Measurements from ENCODE around the gene ADGRG1. TPM values are rescaled to one million over a fixed set of nuclear protein-coding genes. Genes with fewer than 3 reads are reported as not detected.

Gene ADGRG1
- total and polyA plus RNA-seq, 12 donors = 11.1 to 46.3 (median 19.0) TPM

DNA sequence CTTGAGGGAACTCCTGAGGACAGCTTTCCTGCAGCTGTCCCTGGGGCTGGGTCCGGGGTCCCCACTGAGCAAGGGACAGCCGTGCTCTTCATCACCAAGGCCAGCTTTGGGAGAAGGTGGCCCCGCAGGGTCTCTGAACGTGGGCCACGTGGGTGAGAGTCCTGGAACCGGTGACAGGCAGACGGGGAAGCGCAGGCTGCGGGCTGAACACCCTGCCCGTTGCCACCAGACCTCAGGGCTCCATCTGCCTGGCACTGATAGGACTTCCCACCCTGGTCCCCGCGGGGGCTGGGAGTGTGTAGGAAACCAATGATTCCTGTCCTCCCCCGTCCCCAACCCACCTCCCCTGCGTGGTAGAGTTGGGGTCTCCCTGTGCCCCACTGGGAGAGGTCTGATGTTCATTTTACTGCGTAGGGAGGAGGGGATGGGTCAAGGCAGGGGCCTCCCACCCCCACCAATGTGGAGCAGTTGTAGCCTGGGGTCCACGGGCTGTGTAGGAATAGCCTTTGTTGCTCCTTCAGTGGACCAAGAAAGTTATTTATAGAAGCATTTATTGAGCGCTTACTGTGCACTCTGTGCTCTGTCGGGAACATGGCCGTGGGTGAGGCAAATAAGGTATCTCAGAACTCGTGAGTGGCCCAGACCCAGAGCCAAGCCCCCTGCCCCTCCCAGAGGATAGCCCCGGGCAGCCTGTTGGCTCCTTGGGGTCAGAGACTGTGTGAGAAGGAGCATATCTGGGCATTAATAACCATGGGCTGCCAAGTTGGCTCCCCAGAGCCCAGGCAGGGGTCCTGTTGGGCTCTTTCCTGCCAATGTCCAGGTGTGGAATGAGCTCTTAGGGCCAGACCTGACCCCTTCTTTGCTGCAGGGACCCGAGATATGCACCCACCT is 1.3 kb downstream of the ADGRG1 start:
- Histone ChIP-seq H3K36me3 (no peaks in the 10 kb centered on the region), H3K27me3 (peaks cover 0 to 27% (median 0%) of the 10 kb centered on the region in 7 donors), H3K27ac (peak overlapping the region; percentile 72 to 92 (median 84)), H3K4me3 (peak overlapping the region; percentile 39 to 63 (median 52)), H3K4me1 (peaks cover 16 to 61% (median 53%) of the 10 kb centered on the region in 9 donors), H3K9me3 (no peaks in the 10 kb centered on the region)
- WGBS, 2 donors = 44 to 48% methylated on average over 22 of the region's 22 CpGs
- TF ChIP-seq, protein P1, sequence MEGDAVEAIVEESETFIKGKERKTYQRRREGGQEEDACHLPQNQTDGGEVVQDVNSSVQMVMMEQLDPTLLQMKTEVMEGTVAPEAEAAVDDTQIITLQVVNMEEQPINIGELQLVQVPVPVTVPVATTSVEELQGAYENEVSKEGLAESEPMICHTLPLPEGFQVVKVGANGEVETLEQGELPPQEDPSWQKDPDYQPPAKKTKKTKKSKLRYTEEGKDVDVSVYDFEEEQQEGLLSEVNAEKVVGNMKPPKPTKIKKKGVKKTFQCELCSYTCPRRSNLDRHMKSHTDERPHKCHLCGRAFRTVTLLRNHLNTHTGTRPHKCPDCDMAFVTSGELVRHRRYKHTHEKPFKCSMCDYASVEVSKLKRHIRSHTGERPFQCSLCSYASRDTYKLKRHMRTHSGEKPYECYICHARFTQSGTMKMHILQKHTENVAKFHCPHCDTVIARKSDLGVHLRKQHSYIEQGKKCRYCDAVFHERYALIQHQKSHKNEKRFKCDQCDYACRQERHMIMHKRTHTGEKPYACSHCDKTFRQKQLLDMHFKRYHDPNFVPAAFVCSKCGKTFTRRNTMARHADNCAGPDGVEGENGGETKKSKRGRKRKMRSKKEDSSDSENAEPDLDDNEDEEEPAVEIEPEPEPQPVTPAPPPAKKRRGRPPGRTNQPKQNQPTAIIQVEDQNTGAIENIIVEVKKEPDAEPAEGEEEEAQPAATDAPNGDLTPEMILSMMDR (IDR thresholded peaks at IDR 0.05) = no peak
- DNase-seq = peak in 1 of 2 donors; percentile 18
- intact Hi-C loops (cut with DNase I) = loop anchor here in 2 of 10 donors (2.0 kb wide), 1 partner anchor 17 kb away; no protein-coding TSS in a partner anchor
- no peak for ATAC-seq

DNA sequence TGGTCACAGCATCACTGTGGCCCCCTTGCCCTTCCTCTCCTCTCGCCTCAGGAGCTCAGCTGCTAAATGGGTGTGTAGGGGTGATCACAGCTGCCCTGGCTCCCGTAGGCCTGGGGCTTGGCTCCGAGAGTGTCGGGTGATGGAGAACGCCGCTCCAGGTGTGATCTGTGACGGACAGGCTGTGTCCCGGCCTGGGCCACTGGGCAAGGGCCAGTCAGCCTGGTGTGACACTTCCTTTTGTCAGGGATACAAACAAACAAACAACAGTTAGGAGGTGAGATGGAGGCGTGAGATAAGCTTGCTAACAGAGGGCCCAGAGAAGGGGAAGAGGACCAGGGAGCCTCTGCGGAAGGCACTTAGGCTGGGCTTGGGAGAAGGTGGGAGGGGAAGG is 2.0 kb downstream of the ADGRG1 start:
- peaks cover 17 to 65% (median 54%) of the 10 kb centered on the region in 9 donors for H3K4me1 ChIP-seq
- peak overlapping the region; percentile 72 to 92 (median 84) for H3K27ac ChIP-seq
- H3K36me3 ChIP-seq = no peaks in the 10 kb centered on the region
- DNase-seq (peak in 1 of 2 donors; percentile 16), ATAC-seq (no peak)
- H3K9me3 ChIP-seq = no peaks in the 10 kb centered on the region
- H3K4me3 ChIP-seq = peak overlapping the region; percentile 39 to 63 (median 52)
- TF ChIP-seq, protein P1 (IDR thresholded peaks at IDR 0.05) = no peak
- H3K27me3 ChIP-seq = peaks cover 0 to 27% (median 0%) of the 10 kb centered on the region in 7 donors
- intact Hi-C loops (cut with DNase I) = no loop called here
- 64 to 70% methylated on average over 10 of the region's 10 CpGs for WGBS, 2 donors

DNA sequence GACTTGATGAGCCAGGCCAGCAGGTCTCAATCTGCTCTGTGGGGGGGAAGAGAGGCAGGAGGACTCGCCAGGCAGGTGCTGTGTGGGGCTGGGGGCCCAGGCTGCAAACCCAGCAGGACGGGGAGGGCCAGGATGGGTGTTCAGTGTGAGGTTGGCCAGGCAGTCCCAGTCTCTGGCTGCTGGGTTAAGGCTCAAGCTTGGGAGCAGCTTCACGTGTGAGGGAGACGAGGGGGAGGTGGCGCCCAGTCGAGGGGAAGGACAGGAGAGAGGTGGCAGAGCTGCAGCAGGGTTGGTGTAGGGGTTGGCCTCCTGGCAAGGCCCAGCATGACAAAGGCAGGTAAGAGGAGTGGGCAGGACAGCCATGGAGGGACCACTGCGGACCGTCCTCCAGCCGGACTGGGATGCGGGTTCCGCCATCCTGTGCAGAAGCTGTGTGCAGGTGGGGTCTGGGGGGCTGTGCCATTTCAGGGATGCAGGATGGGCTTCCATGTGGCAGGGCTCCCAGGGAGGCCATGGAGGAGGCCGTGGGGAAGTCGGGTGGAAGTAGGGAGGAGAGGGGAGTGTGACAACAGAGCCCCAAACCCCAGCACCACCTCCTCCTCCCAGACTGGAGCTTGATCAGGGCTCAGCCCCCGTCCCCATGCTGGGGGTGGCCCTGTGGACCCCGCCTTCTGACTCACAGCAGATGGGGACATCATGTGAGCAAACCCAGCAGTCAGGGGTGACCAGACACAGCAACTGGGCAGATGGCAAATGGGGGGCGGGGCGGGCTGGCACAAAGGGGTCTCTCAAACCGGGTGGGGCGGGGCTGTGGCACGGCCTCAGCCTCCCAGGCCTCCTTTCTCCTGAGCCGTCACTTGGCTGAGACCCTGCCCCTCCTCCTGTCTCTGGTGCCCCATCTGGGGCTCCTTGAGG is 2.8 kb downstream of the ADGRG1 start:
- Histone ChIP-seq H3K9me3 (no peaks in the 10 kb centered on the region), H3K4me3 (peak overlapping the region in 9 of 10 donors; percentile 39 to 63 (median 54)), H3K36me3 (no peaks in the 10 kb centered on the region), H3K27me3 (peaks cover 0 to 27% (median 0%) of the 10 kb centered on the region in 7 donors), H3K27ac (peak overlapping the region; percentile 72 to 92 (median 84)), H3K4me1 (peaks cover 21 to 72% (median 62%) of the 10 kb centered on the region in 9 donors)
- DNase-seq (peak in 1 of 2 donors; percentile 9), ATAC-seq (no peak)
- WGBS, 2 donors = 67 to 69% methylated on average over 21 of the region's 21 CpGs
- intact Hi-C loops (cut with DNase I) = no loop called here
- TF ChIP-seq, protein P1 (IDR thresholded peaks at IDR 0.05) = no peak

DNA sequence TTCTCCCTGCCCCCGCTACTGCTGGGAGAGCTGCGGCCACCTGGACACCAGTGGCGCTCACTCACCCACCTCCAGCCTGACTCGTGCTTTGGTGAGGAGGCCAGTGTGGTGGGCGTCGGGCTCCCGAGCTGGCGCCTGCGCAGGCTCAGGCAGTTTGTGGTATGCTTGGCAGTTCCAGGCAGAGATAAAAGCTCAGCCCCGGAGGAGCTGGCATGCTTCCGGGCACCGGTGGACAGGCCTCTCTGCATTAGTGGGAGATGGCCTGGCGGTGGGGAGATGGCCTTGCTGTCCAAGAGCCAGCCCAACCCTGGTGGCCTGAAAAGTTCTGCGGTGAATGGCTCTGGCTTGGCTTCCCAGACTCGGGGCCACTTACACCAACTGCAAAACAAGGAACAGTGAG is 4.1 kb downstream of the ADGRG1 start:
- Histone ChIP-seq H3K4me3 (peak overlapping the region in 5 of 10 donors; percentile 8 to 26 (median 19)), H3K4me1 (peaks cover 27 to 79% (median 73%) of the 10 kb centered on the region in 9 donors), H3K36me3 (no peaks in the 10 kb centered on the region), H3K9me3 (no peaks in the 10 kb centered on the region), H3K27me3 (peaks cover 0 to 27% (median 0%) of the 10 kb centered on the region in 7 donors), H3K27ac (peak overlapping the region in 9 of 10 donors; percentile 1 to 92 (median 84))
- TF ChIP-seq, protein P1 (IDR thresholded peaks at IDR 0.05) = no peak
- intact Hi-C loops (cut with DNase I) = no loop called here
- DNase-seq = peak in 1 of 2 donors; percentile 39
- ATAC-seq = no peak
- 60 to 67% methylated on average over 15 of the region's 15 CpGs for WGBS, 2 donors
